ENCODE measurements around the gene ARR3. TPM values are rescaled to one million over a fixed set of nuclear protein-coding genes. Genes with fewer than 3 reads are reported as not detected.
"Not testable (repeated sequence)": the region's sequence is repeated elsewhere in the genome, so short reads cannot be mapped to it uniquely, and the experiment has no call there.

Gene ARR3
- total RNA-seq, 2 experiments from 2014 or later, result not detected

DNA sequence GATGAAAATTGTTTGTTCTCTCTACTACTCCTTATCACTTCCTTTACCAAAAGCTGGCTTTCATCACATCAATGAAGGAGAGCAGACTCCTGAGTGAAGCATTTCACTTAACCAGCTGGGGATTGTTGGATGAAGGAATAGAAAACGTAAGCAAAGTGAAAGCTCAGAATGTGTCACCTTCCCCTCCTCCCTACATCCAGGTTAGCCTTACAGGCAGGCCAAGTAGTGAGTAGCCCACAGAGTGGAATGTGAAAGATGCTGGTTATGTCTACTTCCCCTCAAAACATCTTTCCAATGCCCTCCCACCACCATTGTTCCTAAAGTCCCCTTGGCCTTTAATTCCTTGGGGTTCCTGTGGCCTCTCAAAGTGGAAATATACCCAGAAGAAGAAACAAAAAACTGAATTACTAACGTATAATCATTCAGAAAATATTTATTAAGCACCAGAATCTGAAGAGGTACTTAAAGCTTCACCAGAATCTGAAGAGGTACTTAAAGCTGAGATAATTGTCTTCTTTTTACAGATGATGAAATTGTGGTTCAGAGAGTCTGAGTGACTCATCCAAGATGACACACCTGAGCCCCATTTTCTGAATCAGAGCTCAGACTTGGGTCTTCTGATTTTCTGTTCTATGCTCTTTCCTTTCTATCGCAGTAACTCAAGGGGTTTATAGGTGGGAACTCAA lies 14.6 kb upstream of the ARR3 start:
- peaks cover 25% of the 10 kb centered on the region for H3K4me1 Mint-ChIP-seq
- H3K36me3 Mint-ChIP-seq (ENCODE audit: low read depth), result peaks cover 2% of the 10 kb centered on the region
- POLR2A ChIA-PET, result interaction anchor here (1.0 to 1.1 kb wide), 2 partner anchors 180 to 339 kb away, joined by 3 read pairs; no protein-coding TSS in a partner anchor
- peak overlapping the region; percentile 92 for H3K27ac Mint-ChIP-seq
- no peak overlapping the region for H3K4me3 Mint-ChIP-seq
- H3K27me3 Mint-ChIP-seq, result no peaks in the 10 kb centered on the region
- DNase-seq (peak; percentile 13), ATAC-seq (peak; percentile 85)
- intact Hi-C loops (cut with DNase I, micrococcal nuclease), result loop anchor here in 1 of 2 experiments (1.0 kb wide), 1 partner anchor 79 kb away; no protein-coding TSS in a partner anchor
- CTCF ChIA-PET, result interaction anchor here (1.4 to 1.6 kb wide), 2 partner anchors 9 to 56 kb away, joined by 4 read pairs; no protein-coding TSS in a partner anchor
- no peaks in the 10 kb centered on the region for H3K9me3 Mint-ChIP-seq (ENCODE audit: low read depth)

DNA sequence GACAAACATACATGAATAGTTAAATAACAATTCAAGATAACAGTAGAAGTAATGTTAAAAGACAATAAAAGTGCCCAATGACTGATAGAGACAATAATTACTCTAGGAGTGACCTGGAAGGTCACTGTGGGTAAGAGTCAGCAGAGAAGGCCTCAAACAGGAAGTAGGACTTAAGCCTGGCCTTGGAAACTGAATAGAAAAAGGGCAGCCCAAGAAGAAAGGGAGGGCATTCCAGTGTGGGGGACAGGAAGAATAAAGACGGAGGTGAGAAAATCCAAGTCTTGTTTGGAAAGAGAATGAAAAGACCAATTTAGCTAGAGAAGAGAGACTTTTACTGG lies 14.1 kb upstream of the ARR3 start:
- ATAC-seq (peak; percentile 47), DNase-seq (no peak)
- no peaks in the 10 kb centered on the region for H3K9me3 Mint-ChIP-seq (ENCODE audit: low read depth)
- peaks cover 2% of the 10 kb centered on the region for H3K36me3 Mint-ChIP-seq (ENCODE audit: low read depth)
- H3K4me3 Mint-ChIP-seq, result no peak overlapping the region
- CTCF ChIA-PET, result interaction anchor here (1.6 kb wide), 1 partner anchor 9 kb away, joined by 4 read pairs; no protein-coding TSS in a partner anchor
- POLR2A ChIA-PET, result interaction anchor here (1.0 to 1.1 kb wide), 2 partner anchors 180 to 338 kb away, joined by 3 read pairs; no protein-coding TSS in a partner anchor
- peak overlapping the region; percentile 92 for H3K27ac Mint-ChIP-seq
- H3K4me1 Mint-ChIP-seq, result peaks cover 25% of the 10 kb centered on the region
- intact Hi-C loops (cut with DNase I, micrococcal nuclease), result no loop called here
- H3K27me3 Mint-ChIP-seq, result no peaks in the 10 kb centered on the region

DNA sequence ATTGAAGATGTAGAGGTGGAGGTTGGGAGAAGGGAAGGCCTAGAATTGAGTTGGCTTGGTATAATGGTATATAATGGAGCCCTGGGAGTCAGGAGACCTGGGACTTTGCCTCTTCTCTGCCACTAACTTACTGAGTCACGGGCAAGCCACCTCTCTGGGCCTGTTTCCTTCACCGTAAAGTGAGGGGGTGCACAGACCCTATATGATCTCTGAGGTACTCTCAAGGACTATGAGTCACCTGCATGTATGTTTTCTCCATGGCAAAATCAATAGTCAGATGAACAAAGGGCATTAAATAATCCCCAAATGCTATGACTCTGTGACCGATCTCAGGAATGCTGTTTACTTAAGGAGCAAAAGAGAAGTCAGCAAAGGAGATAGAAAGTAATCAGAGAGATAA lies 13.2 kb upstream of the ARR3 start:
- intact Hi-C loops (cut with DNase I, micrococcal nuclease), result no loop called here
- DNase-seq (no peak), ATAC-seq (no peak)
- POLR2A ChIA-PET, result no interaction called here
- Mint-ChIP-seq H3K9me3 (ENCODE audit: low read depth) (no peaks in the 10 kb centered on the region), H3K4me3 (no peak overlapping the region), H3K27ac (no peak overlapping the region), H3K36me3 (ENCODE audit: low read depth) (peaks cover 2% of the 10 kb centered on the region), H3K27me3 (no peaks in the 10 kb centered on the region), H3K4me1 (peaks cover 25% of the 10 kb centered on the region)
- CTCF ChIA-PET, result no interaction called here

DNA sequence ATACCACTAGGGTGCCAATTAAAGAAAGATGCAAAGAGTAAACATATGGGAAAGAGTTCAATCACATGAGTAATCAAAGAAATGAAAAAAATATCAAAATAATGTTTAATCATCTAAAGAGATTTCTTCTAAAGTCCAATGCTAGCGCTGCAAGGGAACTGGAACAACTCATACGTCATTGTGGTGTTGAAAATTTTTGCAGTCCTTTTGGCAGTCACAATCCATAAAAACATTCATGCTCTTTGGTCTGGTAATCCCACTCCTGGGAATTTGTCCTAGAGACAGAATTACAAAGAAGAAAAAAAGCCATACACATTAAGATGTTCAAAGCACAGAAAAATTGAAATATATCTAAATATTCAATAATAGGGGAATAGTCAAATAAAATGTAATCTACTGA lies 12.7 kb upstream of the ARR3 start:
- H3K27ac Mint-ChIP-seq, result no peak overlapping the region
- DNase-seq, result no peak

DNA sequence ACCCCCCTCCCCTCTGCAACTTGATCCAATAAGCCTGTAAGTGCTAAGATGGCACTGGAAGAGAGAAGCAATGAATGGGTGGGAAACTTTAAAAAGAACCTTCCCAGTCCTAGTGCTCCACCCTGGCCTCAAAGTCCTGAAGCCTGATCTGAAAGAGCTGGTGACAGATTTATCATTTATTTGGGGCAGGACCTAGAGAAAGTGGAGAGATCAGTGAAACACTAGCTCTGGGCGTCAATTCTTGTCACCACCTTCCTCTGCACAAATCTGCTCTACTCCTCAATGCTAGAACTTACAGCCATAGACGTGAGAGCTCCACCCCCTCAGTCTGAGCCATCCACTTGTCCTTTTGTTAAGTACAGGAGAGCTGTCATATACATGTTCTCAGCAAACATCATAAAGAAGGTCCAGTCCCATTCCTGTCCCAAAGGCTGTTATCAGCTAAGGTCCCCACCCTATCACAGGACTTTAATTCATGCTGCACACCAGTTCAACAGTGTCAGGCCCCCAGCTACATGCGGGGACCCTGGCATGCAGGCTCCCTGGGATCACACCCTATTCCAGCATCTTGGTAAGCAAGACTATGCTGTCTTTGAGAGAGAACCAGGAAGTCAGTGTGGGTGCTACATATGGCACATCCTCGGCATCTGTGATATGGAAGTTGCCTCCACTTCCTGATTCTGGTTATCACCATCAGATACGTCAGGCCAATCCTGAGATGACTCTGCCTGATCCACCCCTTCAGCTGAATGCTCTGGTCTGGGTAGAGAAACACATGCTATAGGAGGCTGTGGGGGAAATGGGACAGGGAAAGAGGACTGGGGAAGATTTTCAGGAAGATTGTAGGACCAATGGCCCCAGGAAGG lies 10.5 kb upstream of the ARR3 start:
- Mint-ChIP-seq H3K4me1 (peaks cover 24% of the 10 kb centered on the region), H3K36me3 (ENCODE audit: low read depth) (peaks cover 2% of the 10 kb centered on the region), H3K27me3 (no peaks in the 10 kb centered on the region), H3K4me3 (no peak overlapping the region), H3K9me3 (ENCODE audit: low read depth) (no peaks in the 10 kb centered on the region), H3K27ac (no peak overlapping the region)
- intact Hi-C loops (cut with DNase I, micrococcal nuclease), result no loop called here
- DNase-seq, result no peak
- ChIA-PET CTCF (no interaction called here), POLR2A (no interaction called here)
- ATAC-seq, result no peak

More for the DNA sequence above, 12.7 kb upstream of the ARR3 start:
- POLR2A ChIA-PET, result no interaction called here
- Mint-ChIP-seq H3K27me3 (no peaks in the 10 kb centered on the region), H3K4me1 (peaks cover 25% of the 10 kb centered on the region), H3K36me3 (ENCODE audit: low read depth) (peaks cover 2% of the 10 kb centered on the region), H3K4me3 (no peak overlapping the region), H3K9me3 (ENCODE audit: low read depth) (no peaks in the 10 kb centered on the region)
- CTCF ChIA-PET, result no interaction called here
- ATAC-seq, result no peak
- intact Hi-C loops (cut with DNase I, micrococcal nuclease), result no loop called here

DNA sequence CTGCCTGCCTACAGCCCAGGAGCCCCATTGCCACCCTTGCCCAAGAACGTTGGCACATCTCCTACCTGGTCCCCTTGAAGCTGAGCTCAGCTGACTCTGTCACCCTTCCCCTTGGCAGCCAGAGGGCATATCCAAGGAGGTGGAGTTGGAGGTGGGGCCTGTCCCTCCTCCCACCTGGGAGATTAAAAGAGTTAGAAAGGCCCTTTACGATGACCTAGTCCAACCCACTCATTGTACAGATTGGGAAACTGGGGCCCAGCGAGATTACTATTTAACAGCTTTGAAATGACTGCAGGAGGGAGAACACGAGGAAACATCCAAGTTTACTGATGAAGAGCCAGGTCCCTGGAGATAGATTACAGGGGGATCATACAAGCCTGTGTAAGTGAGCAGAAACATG lies 8.0 kb upstream of the ARR3 start, which contains the start of gene P2RY4:
P2RY4 (minus strand) TSS at position 101 of the 400 bp plus-strand sequence. CDS start 580 bp downstream, outside the sequence.
- CTCF ChIA-PET, result interaction anchor here (1.1 kb wide), 1 partner anchor 14 kb away, joined by 3 read pairs; no protein-coding TSS in a partner anchor
- ATAC-seq, result no peak
- Mint-ChIP-seq H3K9me3 (ENCODE audit: low read depth) (no peaks in the 10 kb centered on the region), H3K27ac (no peak within 1 kb of the TSS), H3K4me3 (no peak within 1 kb of the TSS), H3K36me3 (ENCODE audit: low read depth) (no peaks in the 10 kb centered on the region), H3K4me1 (no peaks in the 10 kb centered on the region), H3K27me3 (no peaks in the 10 kb centered on the region)
- POLR2A ChIA-PET, result no interaction called here
- intact Hi-C loops (cut with DNase I, micrococcal nuclease), result no loop called here
- DNase-seq, result no peak

DNA sequence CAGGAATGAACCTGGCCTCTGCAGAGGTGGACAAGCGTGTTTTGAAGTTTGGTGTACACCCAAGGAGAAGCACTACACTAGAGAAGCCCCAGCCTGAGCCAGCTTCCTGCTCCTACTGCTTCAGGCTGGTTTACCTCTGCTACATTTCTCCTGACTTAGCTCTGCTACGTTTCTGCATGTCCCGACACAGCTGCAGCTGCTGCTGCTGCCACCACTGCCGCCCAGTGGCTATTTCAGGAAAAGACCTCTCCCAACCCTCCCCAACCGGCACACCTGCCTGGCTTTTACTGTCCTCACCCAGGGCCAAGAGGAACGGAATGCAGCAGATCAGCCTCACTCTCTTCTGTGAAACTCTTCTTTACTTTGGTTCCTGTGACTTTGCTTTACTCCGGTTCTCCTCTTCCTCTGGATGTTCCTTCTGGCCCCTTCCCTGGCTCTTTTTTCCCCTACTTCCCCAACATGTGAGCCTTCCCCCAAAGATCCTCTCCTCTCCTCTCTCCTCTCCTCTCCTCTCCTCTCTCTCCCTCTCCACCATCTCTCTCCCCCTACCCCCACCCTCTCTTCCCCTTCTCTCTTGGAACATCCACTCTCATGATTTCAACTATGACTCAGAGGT lies 5.1 kb upstream of the ARR3 start:
- ATAC-seq, result peak; percentile 83
- Mint-ChIP-seq H3K27ac (no peak overlapping the region), H3K27me3 (no peaks in the 10 kb centered on the region), H3K4me3 (no peak overlapping the region), H3K36me3 (ENCODE audit: low read depth) (no peaks in the 10 kb centered on the region), H3K4me1 (no peaks in the 10 kb centered on the region), H3K9me3 (ENCODE audit: low read depth) (no peaks in the 10 kb centered on the region)
- intact Hi-C loops (cut with DNase I, micrococcal nuclease), result loop anchor here (1.0 to 2.0 kb wide), 2 partner anchors 66 kb away; no protein-coding TSS in a partner anchor
- CTCF ChIA-PET, result interaction anchor here (0.6 to 1.6 kb wide), 6 partner anchors 10 to 115 kb away, joined by 3 to 7 read pairs (median 4); no protein-coding TSS in a partner anchor
- DNase-seq, result peak; percentile 71
- POLR2A ChIA-PET, result no interaction called here

DNA sequence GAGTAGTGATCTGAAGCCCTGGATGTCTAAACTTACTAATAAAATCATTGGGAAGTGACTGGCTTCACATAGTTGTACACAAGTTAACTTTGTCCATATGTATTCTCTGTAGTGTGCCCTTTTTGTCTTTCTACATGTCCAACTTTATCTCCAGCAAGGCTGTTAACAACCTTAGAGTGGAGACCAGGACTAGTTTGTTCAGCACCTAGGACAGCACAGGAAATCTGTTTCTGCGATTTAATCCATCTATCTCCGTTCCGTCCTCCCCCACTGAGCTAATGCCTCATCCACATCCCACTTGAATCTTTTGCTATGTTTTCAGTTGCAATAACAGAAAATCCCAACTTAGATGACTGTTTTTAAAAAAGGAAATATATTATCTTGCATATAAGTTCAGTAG lies 3.4 kb upstream of the ARR3 start:
- Mint-ChIP-seq H3K4me3 (no peak overlapping the region), H3K27me3 (no peaks in the 10 kb centered on the region), H3K36me3 (ENCODE audit: low read depth) (no peaks in the 10 kb centered on the region), H3K4me1 (no peaks in the 10 kb centered on the region), H3K27ac (no peak overlapping the region), H3K9me3 (ENCODE audit: low read depth) (no peaks in the 10 kb centered on the region)
- ChIA-PET POLR2A (no interaction called here), CTCF (no interaction called here)
- DNase-seq (no peak), ATAC-seq (no peak)
- intact Hi-C loops (cut with DNase I, micrococcal nuclease), result no loop called here

DNA sequence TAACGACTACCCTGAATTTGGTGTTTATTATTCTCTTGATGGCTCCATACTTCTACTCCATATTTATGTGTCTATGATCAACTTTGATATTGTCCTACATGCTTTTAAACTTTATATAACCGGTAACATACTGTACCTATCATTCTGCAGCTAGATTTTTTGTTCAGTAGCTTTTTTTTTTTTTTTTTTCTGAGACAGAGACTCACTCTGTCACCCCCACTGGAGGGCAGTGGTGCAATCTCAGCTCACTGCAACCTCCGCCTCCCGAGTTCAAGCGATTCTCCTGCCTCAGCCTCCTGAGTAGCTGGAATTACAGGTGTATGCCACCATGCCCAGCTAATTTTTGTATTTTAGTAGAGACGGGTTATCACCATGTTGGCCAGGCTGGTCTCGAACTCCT lies 5.9 kb downstream of the ARR3 start:
- ATAC-seq; POLR2A ChIA-PET; H3K4me3 Mint-ChIP-seq; H3K36me3 Mint-ChIP-seq (ENCODE audit: low read depth); DNase-seq; H3K27me3 Mint-ChIP-seq; H3K4me1 Mint-ChIP-seq; intact Hi-C loops (cut with DNase I, micrococcal nuclease); H3K27ac Mint-ChIP-seq; H3K9me3 Mint-ChIP-seq (ENCODE audit: low read depth): not testable (repeated sequence)
- CTCF ChIA-PET, result interaction anchor here (0.6 to 1.4 kb wide), 3 partner anchors 10 to 985 kb away, joined by 3 read pairs; no protein-coding TSS in a partner anchor

DNA sequence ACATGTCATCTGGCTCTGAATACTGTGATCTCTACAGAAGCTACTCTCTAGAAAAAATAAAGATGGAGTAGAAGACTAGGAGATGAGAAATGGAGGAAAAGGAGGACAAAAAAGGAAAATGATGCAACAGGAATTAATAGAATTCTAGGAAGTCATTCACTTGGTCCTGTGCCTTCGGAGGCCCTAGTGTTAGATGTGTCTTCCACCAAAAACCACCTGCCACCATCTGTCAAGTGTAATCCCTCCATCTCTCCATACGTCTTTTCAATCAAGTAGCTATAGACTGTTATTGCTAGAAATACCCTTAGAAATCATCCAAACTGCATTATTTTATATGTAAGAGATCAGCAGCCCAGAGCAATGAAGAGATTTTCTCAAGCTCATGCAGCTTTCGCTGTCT lies 10.9 kb downstream of the ARR3 start:
- no peak for ATAC-seq
- CTCF ChIA-PET, result interaction anchor here (1.0 kb wide), 1 partner anchor 9 kb away, joined by 3 read pairs; no protein-coding TSS in a partner anchor
- H3K4me1 Mint-ChIP-seq, result no peaks in the 10 kb centered on the region
- no peak overlapping the region for H3K4me3 Mint-ChIP-seq
- intact Hi-C loops (cut with DNase I, micrococcal nuclease), result no loop called here
- DNase-seq, result no peak
- H3K27ac Mint-ChIP-seq, result no peak overlapping the region
- H3K27me3 Mint-ChIP-seq, result no peaks in the 10 kb centered on the region
- no peaks in the 10 kb centered on the region for H3K36me3 Mint-ChIP-seq (ENCODE audit: low read depth)
- POLR2A ChIA-PET, result no interaction called here
- H3K9me3 Mint-ChIP-seq (ENCODE audit: low read depth), result no peaks in the 10 kb centered on the region

DNA sequence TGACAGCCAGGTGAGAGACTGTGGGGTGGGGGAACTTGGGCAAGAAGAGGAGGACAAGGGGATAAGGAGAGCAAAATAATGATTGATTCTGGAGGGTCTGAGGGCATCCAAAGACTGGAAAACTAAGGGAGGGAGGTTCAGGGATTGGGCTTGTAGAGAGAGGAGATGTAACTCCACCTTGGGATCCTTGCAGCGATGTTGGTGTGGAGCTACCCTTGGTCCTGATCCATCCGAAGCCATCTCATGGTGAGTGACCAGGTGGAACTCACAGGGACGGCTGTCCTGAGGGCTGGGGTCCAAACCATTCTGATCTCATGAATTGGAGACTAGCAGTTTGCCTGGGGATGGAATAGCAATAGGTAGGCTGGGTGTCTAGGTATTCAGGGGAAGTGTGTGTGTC lies 12.4 kb downstream of the ARR3 start:
- Mint-ChIP-seq H3K27me3 (no peaks in the 10 kb centered on the region), H3K36me3 (ENCODE audit: low read depth) (peaks cover 2% of the 10 kb centered on the region), H3K4me3 (no peak overlapping the region), H3K27ac (no peak overlapping the region), H3K9me3 (ENCODE audit: low read depth) (no peaks in the 10 kb centered on the region), H3K4me1 (no peaks in the 10 kb centered on the region)
- ATAC-seq (no peak), DNase-seq (no peak)
- intact Hi-C loops (cut with DNase I, micrococcal nuclease), result no loop called here
- POLR2A ChIA-PET, result no interaction called here
- CTCF ChIA-PET, result interaction anchor here (0.6 kb wide), 1 partner anchor 1824 kb away, joined by 4 read pairs; no protein-coding TSS in a partner anchor
